Measurements from ENCODE around the gene FGF19. TPM values are rescaled to one million over a fixed set of nuclear protein-coding genes. Genes with fewer than 3 reads are reported as not detected.
A peak's percentile ranks its signal among the peaks of the same experiment; 100 is the strongest.

FGF19 gene
- total RNA-seq, 1 donor from 2014 or later, result not detected

GRCh38 chr11:69674267-69674885 lies 29.4 kb downstream of the FGF19 start:
- DNase-seq (ENCODE audit: low spot score in 2 of 2) (no peak), FAIRE-seq (no peak)

- DNase-seq (ENCODE audit: low spot score in 2 of 2) (no peak), FAIRE-seq (no peak)
Observed at GRCh38 chr11:69671734-69672465, 31.9 kb downstream of the FGF19 start.

- FAIRE-seq (no peak), DNase-seq (ENCODE audit: low spot score in 2 of 2) (peak; percentile 85 to 91)
Observed at GRCh38 chr11:69670158-69670845, 33.5 kb downstream of the FGF19 start.

GRCh38 chr11:69669486-69669885 lies 34.3 kb downstream of the FGF19 start:
- DNase-seq (ENCODE audit: low spot score in 2 of 2) (no peak), FAIRE-seq (no peak)

- no peak for FAIRE-seq
- no peak for DNase-seq (ENCODE audit: low spot score in 2 of 2)
Observed at GRCh38 chr11:69667619-69668604, 35.9 kb downstream of the FGF19 start.

DNA sequence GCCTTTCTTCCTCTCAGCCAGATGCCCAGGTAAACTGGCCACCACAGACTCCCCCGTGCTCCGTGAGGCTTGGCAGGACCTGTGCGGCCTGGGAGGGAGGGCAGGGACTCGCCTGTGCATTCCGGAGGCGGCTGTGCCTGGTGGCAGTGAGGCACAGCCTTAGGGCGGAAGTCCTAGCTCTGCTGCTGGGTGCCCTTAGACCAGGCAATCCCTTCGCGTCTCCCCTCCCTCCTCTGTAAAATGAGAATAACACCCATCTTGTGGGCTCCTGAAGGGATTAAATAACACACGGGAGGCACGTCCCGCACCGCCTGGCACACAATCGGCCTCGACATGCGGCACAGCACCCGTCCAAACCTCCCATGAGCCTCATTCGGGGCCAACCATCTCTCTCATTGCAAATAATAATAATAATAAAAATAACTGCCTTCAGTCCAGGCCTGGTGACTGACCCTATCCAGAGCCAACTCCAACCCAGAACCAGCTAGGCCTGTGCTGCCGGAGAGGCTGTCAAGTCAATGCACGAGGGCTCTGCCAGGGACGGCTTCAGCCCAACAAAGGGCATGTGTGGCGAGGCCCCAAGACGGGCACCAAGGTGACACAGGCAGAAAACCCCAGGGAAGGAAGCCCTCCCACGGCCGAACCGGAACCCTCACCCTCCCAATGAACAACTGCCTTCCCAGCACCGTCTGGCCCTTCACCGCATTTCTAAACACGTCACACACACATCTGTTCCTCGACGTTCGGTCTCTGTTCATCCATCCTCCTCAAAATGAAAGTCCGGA lies 36.9 kb downstream of the FGF19 start:
- no peak for FAIRE-seq
- no peak for DNase-seq (ENCODE audit: low spot score in 2 of 2)

DNA sequence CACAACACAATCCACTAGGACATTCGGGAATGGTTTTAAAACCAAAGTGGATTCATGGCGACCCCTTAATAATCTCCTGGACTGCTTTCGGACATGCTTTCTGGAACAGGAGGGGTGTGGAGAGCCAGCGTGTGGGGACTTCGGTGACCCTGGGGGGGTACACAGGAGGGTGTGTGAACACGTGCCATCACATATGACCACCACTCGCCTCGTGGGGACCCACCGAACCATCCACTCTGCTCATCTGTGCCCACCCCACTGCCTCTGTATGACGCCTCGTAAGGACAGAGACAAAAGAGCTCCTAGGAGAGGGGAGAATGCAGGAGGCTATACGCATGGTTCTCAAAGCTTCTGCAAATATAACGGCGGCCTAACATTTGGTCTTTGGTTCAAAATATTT lies 37.6 kb downstream of the FGF19 start:
- DNase-seq (ENCODE audit: low spot score in 2 of 2) (no peak), FAIRE-seq (no peak)

DNA sequence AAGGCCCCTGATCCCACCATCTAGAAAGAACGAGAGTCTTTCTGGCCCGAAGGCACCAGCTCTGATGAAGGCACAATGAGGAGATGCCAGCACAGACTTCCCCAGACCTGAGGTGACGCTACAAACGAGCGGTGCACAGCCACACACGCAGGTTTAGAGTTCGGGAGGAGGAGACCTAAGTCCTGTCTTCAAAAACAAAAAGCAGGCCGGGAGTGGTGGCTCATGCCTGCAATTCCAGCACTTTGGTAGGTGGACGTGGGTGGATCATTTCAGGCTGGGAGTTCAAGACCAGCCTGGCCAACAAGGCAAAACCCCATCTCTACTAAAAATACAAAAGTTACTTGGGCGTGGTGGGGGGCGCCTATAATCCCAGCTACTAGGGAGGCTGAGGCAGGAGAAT lies 38.2 kb downstream of the FGF19 start:
- FAIRE-seq (no peak), DNase-seq (ENCODE audit: low spot score in 2 of 2) (no peak)

DNA sequence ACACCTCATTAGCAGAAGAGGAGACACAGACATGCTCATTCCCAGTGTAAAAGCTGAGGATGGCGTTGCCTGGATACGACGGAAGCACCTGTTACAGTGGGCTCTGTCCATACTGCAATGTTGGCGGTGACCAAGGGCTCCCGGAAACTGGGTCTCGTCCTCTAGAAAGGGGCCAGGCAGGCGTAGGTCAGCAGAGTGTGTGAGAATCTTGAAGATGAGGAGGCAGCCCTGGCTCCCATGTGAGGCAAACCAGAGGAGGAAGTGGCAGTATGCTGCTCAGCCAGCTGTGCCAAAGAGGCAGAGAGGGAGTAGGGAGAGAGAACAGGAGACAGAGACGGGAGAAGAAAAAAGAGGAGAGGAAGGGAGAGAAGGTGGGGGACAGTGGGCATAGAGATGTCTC lies 38.9 kb downstream of the FGF19 start:
- DNase-seq (ENCODE audit: low spot score in 2 of 2) (no peak), FAIRE-seq (no peak)

DNA sequence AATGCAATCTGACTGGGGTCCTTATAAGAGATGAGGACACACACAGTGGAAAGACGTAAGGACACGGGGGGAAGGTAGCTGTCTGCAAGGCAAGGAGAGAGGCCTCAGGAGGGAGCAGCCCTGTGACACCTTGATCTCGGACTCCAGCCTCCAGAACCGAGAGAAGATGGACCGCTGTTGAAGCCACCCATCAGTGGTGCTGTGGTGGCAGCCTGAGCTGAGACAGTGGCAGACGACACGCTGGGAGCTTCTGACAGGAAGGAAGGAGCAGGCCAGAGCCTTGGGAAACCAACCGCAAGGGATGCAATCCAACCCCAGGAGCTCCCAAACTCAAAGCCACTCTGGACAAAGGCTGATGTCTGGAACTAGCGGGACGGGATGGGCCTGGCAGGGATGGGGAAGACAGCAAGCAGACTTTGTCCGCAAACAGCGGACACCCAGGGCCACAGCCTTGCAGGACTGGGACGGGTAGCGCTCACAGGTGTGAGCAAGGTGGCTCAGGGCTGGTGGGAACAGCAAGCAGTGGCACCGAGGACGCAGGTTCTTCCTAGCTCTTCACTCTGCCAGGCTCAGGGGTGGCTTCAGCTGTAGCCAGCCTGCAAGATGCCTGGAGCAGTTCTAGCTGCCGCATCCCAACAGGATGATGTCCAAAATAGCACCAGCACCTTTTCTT lies 39.6 kb downstream of the FGF19 start:
- DNase-seq (ENCODE audit: low spot score in 2 of 2) (no peak), FAIRE-seq (no peak)

- DNase-seq (ENCODE audit: low spot score in 2 of 2) (no peak), FAIRE-seq (no peak)
Observed at GRCh38 chr11:69663326-69663725, 40.5 kb downstream of the FGF19 start.

- FAIRE-seq (no peak), DNase-seq (ENCODE audit: low spot score in 2 of 2) (no peak)
Observed at GRCh38 chr11:69662806-69663205, 41.0 kb downstream of the FGF19 start.

GRCh38 chr11:69662021-69662698 lies 41.7 kb downstream of the FGF19 start:
- DNase-seq (ENCODE audit: low spot score in 2 of 2) (no peak), FAIRE-seq (no peak)

GRCh38 chr11:69661413-69661715 lies 42.5 kb downstream of the FGF19 start:
- DNase-seq (ENCODE audit: low spot score in 2 of 2), result no peak
- FAIRE-seq, result no peak

DNA sequence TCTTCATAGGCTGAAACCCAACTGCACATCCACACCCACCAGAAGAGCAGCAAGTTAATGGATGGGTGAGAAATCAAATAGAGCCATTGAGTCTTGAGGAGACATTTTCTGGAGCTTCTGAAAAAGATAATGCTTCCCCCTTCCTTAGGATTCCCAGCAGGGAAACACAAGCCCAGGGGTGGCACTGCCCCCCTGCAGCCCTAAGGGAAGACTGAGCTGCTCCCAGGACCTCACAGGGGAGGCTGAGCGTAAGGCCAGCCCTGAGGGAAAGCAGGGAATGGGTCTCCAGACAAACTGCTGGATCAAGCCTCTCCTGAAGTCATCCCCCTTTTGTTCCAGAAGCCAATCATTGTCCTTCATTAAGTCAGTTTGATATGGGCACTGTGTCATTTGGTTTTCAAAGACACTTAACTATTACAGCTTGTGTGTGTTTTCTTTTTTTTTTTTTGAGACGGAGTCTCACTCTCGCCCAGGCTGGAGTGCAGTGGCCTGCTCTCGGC lies 43.8 kb downstream of the FGF19 start:
- no peak for DNase-seq (ENCODE audit: low spot score in 2 of 2)
- no peak for FAIRE-seq

DNA sequence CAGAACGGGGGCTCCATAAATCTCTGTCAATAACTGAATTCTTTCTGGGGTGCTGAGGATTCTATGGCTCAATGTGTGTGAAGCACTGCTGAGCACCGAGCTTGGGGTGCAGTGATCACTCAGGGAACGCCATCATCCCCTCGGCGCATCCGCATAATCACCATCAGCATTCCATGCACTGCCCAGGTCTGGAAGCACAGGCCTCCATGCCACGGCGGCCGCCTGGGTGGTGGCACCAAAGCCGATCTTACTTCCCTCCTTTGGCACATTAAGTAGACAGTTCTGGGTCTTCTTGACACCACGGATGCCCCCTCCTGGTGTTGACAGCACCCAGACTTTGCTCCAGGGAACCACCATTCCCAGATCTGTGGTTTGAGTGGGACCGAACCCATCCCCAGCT lies 44.2 kb downstream of the FGF19 start:
- DNase-seq (ENCODE audit: low spot score in 2 of 2) (no peak), FAIRE-seq (no peak)

GRCh38 chr11:69658626-69659450 lies 45.0 kb downstream of the FGF19 start:
- FAIRE-seq (no peak), DNase-seq (ENCODE audit: low spot score in 2 of 2) (no peak)

All from frontal cortex (tissue), 4 donors.